ENCODE data around the gene CTBP2.
"Not testable (repeated sequence)": the region's sequence is repeated elsewhere in the genome, so short reads cannot be mapped to it uniquely, and the experiment has no call there.

CTBP2 gene

GRCh38 chr10:125179107-125179506 lies 18.7 kb upstream of the CTBP2 start:
- DNase-seq: not testable (repeated sequence)

GRCh38 chr10:125177641-125178640 lies 17.6 kb upstream of the CTBP2 start:
- DNase-seq: no peak

DNA sequence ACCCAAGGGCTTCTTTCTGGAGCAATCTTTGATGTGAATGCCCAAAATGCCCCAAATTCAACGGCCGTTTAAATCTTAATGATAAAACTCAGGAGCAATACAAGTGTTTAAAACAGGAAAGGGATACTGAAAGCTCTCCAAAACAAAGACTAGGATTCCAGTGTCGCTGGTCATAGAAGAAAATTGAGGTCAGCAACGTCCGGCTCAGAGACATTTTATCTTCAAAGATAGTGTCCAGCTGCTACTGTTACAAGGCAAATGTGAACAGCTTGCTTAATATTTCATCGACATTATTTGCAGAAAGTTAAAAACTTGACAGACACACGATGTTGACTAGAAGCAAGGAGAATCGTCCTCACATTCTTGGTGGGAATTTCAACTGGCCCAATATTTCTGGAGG lies 15.4 kb upstream of the CTBP2 start:
- no peak for DNase-seq

DNA sequence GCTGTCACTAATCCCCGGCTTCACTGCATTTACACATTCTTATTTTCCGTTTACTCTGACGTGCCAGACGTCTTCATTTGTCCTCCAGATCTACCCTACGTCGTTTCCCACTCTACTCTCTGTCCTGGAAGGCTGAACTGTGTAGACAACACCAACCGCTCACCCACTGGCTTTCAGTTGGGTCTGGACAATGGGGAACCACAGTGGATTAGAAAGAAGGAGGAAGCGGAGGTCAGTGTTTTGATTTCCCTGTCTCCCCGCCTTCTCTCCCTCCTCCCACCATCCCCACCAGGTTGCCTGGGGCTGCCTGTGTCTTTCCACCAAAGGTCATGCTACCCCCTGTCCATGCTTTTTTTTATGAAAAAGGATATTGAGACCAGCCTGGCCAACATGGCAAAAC lies 14.0 kb upstream of the CTBP2 start:
- no peak for DNase-seq

GRCh38 chr10:125172694-125173093 lies 12.3 kb upstream of the CTBP2 start:
- no peak for DNase-seq

- no peak for DNase-seq
Observed at GRCh38 chr10:125171402-125172306, 11.3 kb upstream of the CTBP2 start.

DNA sequence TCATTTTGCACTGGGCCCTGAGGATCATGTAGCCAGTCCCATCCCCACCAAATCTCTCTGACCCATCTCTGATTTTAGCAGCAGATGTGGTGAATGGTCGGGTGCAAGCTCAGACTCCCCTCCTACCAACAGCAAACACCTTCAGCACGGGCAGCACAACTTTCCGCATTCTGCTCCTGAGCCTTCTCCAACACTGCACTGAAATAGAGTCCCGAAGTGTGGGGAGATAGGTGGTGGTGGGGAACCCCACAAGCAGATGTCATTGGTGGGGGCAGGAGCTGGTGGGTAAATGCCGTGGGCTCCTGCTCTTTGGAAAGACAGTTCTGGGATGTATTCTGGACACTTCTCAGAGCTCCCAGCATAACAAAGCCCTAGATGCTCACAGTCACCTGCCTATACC lies 9.6 kb upstream of the CTBP2 start:
- no peak for DNase-seq

DNA sequence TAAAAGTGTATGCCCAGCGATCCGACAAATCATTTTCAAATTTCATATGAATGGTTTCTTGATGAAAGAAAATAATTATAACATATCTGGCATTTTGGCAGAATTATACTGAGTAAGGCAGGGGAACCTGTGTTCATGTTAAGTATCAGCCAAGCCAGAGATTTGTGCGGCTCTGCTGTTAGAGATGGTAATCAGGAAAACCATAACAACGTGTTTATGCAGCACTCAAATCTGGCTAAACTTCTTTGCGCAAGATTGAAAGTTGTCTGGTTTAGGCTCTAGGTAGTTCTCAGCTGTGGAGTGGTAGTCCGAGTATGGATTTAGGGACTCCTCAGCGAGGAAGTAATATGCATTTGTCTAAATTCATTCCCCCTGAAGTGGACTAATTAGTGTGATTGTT lies 8.9 kb upstream of the CTBP2 start:
- DNase-seq: no peak

GRCh38 chr10:125166658-125167057 lies 6.3 kb upstream of the CTBP2 start:
- DNase-seq: no peak

DNA sequence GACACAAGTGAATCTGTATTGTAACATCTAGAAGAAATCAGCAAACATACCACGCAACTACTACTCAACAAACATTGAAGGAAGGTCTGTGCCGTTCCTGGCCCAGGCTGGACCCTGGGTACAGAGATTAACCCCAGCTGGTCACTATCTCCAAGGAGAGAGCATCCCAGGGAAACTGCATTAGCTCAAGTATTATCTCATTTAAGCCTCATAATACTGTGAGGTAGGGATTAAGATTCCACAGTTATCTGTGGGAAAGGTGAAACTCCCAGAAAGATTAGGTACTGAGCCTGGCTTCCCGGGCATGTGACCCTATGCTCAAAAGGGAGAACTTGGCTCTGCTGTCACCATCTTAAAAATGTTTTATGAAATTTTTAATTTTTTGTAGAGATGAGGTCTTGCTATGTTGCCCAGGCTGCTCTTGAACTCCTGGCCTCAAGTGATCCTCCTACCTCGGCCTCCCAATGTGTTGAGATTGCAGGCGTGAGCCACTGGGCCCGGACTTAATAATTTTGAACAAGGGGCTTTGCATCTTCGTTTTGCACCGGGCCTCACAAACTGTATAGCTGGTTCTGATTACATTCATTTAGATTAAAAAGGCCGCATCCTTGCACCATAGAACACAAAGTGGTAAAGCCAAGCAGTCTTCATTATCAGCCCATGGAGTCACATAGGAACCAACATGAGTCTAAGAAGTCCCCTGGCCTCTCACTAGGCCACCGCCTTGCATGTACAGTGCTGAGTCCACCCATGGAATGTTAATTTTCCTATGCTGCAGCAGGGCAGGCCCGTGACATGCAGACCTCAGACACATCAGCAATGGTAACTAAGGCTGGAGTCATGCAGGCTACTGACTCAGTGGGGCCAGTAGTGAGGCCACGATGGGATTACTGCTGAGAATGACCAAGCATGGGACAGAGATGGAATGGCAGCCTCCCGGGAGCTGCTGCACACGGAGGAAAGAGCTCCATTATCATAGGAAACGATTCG lies 5.5 kb upstream of the CTBP2 start:
- DNase-seq: no peak

DNA sequence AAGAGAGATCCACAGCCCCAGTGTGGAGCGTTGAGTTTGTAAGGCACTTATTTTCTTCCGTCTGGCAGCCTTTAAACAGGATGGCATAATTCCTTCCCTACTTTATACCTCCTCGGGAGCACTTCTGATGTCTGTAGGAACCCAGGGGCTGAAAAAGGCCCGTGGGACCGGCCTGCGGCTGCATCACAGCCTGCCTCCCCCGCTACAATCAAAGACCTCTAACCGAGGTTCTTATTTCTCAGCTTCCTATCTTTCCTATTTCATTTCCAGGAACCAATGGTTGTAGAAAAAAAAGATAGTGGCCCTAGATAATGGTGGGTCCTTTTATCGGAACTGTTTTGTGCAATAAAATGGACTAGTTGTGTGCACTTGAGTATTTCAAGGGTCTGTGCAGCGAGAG lies 4.1 kb upstream of the CTBP2 start:
- DNase-seq: no peak

DNA sequence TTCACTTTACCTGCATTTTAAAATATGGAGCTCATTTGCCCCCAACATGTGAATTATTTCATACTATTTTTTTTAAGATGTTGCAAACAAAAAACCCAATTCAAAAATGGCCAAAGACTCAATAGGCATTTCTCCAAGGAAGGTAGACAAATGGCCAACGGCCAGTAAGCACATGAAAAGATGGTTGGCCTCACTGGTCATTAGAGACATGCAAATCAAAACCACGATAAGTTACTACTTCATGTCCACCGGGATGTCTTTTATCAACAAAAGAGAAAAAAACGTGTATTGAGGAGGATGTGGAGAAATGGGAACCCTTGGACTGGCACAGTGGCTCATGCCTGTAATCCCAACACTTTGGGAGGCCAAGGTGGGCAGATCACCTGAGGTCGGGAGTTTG lies 3.4 kb upstream of the CTBP2 start:
- no peak for DNase-seq

GRCh38 chr10:125163312-125163711 lies 2.9 kb upstream of the CTBP2 start:
- not testable (repeated sequence) for DNase-seq

- DNase-seq: no peak
Observed at GRCh38 chr10:125162120-125162931, 2.0 kb upstream of the CTBP2 start.

GRCh38 chr10:125161707-125162119 lies 1.4 kb upstream of the CTBP2 start:
- DNase-seq: no peak

DNA sequence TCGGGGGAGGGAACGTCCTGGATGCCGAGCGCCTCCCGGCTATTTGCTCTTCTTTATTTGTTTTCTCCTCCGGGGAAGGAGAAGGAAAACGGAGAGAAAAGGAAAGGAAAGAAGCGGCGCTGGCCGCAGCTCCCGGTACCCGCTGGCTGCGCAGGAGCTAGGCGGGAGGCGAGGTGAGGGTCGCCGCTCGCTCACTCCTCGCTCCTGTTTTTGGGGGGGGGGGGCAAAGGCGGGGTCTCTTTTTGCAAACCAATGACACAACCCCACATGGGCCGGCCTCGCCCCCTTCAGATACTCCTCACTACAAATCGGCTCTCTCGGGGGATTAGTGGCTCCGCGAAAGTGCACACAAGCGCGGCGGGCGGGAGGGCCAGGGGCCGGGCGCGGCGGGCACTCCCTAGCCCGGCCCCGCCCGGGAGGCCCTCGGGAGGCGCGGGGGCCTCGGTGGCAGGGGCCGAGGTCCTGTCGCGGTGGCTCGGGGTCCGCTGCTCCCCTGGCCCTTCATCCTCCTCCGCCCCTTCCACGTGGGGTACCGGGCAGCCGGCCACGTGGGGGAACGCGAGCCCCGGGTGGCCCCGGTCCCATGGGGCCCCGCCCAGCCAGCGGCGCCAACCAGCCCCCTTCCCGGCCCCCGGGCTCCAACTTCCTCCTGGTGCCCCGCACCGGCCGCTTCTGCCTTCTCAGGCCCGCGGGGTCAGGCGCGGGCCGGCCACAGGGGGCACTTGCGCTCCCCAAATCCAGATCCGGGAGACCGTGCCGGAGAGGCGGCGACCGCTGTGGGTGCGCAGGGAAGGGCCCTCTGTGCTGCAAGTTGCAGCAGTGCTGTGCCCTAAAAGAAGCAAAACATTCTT lies 718 bp upstream of the CTBP2 start:
- DNase-seq: peak; percentile 18

GRCh38 chr10:125159486-125159931 lies 854 bp downstream of the CTBP2 start:
- no peak for DNase-seq

DNA sequence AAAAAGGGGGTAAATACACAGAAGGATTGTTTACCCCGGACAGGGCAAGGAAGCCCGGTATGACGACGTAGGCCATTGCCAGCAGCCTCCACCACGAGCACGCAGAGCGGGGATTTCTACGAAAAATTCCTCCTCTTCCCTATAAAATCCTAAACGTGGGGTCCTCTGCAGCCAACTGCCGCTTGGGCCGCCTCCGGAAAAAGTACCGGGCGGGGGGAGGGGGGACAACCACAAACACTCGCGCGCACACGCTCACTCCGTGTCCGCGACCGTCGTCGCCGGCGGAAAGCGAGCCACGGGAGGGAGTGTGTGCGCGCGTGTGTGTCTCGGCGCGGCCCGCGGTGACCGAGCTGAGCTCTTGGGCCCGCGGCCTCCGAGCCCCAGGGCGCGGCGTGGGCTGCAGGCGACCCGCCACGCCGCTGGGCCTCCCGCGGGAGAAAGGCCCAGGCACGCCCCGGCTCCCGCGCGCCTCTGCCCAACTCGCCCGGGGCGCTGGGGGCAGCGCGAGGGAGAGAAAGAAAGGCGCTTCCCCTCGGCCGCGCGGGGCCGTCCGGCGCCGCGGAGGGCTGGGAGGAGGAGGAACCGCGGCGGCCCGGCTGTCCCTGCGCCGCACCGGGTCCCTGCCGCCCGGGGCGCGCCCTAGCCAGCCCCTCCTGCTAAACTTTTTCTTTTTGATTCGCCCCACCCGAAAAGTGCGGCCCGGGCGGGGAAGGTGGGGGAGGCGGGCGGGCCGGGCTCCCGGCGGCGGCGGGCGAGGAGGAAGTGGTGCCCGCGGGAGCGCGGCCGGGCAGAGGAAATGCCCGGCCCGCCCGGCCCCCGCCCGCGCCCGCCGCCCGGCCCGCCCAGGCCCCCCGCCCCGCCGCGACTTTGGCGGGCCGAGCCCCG lies 1.5 kb downstream of the CTBP2 start:
- DNase-seq: no peak

GRCh38 chr10:125158275-125158600 lies 2.1 kb downstream of the CTBP2 start:
- no peak for DNase-seq

Measured in activated CD4-positive, alpha-beta T cell treated with anti-CD3 and anti-CD28 coated beads, Interleukin-2, amount 50 U/mL, for 16 hours (primary cell).